GM12865 (cell line): ENCODE results near the gene ACTR3.

Experiments used
- DNase-seq: peaks from one replicate; pipeline ENCODE4 v3.0.0; 2010; ENCODE audit warnings: low read depth
- H3K4me3 ChIP-seq: 2 replicates; pipeline ENCODE4 v1.5.1; 2011; ENCODE audit warnings: mild to moderate bottlenecking, low read depth, low read length, control low read depth
- TF ChIP-seq, protein P1 (sequence below): IDR thresholded peaks from 2 replicates; pipeline ENCODE4 v1.5.1; 2011; ENCODE audit warnings: low read length, control low read depth, low read depth, inconsistent platforms; ENCODE audit not compliant: insufficient read depth; ENCODE audit errors: missing control alignments

The ACTR3 gene

GRCh38 chr2:113974727-113975126 is 84.8 kb downstream of the ACTR3 start:
- DNase-seq: no peak
- TF ChIP-seq, protein P1, sequence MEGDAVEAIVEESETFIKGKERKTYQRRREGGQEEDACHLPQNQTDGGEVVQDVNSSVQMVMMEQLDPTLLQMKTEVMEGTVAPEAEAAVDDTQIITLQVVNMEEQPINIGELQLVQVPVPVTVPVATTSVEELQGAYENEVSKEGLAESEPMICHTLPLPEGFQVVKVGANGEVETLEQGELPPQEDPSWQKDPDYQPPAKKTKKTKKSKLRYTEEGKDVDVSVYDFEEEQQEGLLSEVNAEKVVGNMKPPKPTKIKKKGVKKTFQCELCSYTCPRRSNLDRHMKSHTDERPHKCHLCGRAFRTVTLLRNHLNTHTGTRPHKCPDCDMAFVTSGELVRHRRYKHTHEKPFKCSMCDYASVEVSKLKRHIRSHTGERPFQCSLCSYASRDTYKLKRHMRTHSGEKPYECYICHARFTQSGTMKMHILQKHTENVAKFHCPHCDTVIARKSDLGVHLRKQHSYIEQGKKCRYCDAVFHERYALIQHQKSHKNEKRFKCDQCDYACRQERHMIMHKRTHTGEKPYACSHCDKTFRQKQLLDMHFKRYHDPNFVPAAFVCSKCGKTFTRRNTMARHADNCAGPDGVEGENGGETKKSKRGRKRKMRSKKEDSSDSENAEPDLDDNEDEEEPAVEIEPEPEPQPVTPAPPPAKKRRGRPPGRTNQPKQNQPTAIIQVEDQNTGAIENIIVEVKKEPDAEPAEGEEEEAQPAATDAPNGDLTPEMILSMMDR: no peak
- no peak overlapping the region for H3K4me3 ChIP-seq

DNA sequence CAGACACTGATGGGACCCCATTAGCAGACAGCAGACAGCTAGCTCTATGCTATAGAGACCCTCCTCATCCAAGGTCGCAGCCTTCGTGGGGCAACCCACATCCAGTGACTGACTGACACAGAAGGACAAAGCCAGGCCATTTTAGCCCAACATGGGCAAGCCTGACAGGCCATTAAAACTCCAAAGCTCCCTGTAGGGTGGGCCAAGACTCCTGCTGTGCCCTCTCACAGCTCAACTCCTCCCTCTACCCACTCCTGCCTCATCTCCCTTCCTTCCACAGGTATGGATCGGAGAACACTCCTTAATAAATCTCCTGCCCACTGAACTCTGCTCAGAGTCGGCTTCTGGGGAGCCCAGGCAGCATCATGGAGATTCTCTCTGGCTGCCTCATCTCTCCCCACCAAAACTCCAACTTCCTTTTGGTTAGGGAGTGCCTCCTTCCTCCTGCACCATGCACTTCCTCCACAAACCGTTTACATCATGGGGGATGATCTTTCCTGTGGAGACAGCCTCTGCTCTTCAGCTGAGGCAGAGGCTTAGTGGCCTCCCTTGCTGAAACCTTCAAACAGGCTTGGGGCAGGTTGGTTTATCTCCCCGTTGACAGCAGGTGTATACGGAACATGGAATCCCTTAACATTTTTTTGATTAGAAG is 86.5 kb downstream of the ACTR3 start:
- DNase-seq: no peak
- TF ChIP-seq, protein P1: no peak
- no peak overlapping the region for H3K4me3 ChIP-seq

DNA sequence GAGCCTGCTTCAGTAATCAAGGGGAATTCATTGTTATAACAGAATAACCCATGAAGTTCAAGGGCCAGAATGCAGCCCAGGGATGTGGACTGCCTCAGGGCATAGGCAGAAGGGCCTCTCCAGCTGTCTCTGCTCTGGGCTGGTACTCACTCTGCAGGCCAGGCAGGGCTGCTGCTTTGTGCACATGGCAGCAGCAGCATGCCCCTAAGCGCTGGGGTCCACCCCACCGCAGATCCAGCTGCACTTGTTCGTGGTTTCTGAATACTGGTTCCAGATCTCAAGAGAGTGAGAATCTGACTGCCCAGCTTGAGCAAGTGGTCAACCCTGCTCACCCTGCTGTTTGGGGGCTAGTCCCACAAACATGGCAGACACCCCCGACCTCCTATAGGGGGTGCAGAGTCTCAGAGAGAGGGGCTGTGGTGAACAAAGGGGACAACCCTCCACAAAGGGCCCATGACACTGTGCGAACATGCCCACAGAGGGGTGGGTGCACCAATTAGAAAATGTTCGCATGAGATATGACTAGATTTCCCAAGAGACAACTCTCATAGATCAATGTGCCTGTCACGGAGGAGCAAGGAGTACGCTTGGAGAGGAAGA is 87.3 kb downstream of the ACTR3 start:
- TF ChIP-seq, protein P1: no peak
- no peak overlapping the region for H3K4me3 ChIP-seq
- no peak for DNase-seq

DNA sequence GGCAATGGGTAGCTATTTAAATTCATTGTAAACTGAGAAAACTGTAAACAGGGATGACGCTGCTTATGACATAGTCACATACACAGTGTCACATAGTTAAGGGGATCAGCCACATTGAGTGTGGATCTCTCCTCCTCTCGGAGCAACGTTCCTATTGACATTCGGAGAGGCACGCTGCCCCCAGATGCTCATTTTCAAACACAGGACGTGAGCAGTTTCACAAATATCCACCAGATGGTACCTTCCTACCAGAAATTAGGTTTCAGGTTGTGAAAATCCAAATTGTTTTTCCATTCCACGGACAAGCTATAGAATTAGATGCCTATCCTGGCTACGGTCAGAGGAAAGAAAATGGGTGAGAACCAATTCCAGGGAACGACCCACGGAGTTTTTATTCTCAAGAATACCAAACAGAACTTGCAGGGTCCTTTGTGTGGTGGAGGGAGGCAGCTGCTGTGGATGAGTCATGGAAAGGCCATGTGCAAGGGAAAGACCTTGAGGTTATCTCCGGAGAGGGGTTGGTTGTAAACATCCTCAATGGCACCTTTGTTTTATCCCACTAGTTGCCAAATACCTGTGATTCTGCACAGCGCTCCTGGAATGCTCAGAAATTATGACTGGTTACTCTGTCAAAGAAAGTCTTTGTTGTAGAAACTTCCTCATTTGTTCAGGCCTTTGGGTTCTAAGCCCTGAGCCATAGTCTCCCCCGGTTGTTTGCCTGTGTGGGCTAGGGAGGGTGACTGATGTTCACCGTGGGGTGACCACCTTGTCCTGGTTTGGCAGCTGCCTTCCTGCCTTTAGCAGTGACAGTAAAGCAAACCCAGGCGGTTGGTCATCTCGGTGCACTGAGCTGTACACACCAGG is 88.0 kb downstream of the ACTR3 start:
- TF ChIP-seq, protein P1: no peak
- DNase-seq: no peak
- no peak overlapping the region for H3K4me3 ChIP-seq

DNA sequence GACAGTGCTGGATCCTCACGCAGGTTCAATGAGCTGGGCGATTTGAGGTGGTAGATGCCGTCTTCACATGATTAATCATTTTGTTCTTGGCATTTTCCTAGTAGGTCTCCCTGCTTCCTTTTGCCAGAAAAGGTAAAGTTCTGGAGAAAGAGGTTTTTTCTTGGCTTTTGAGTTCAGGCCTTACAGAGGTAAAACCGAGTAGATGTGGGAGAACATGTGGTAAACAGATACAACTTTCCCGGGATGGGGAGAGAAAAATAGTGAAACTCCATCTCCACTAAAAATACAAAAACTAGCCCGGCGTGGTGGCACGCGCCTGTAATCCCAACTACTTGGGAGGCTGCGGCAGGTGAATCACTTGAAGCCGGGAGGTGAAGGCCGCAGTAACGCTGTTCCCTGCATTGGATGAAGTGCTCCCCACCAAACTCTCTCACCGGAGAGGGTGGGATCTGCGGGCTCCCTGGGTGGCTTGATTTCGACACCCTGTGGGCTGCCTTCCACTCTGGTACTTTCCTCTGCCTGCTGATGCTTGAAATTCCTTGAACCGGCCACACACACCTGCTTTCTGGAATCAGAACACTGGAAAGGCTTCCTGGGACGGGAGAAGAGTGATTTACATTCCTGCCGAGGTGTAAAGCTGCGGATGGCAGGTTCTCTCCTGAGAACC is 88.8 kb downstream of the ACTR3 start:
- TF ChIP-seq, protein P1: no peak
- no peak overlapping the region for H3K4me3 ChIP-seq
- no peak for DNase-seq

- H3K4me3 ChIP-seq: no peak overlapping the region
- DNase-seq: peak; percentile 83
- TF ChIP-seq, protein P1: peak; percentile 90
These were observed 89.6 kb downstream of the ACTR3 start for GRCh38 chr2:113979191-113980128.
